ENCODE measurements around the gene PSAPL1. TPM values are rescaled to one million over a fixed set of nuclear protein-coding genes. Genes with fewer than 3 reads are reported as not detected.

The PSAPL1 gene
- polyA plus RNA-seq, 1 experiment: not detected

GRCh38 chr4:7476820-7477219, 42.1 kb upstream of the PSAPL1 start:
- ChIA-PET POLR2A (no interaction called here), CTCF (interaction anchor here (0.6 kb wide), 1 partner anchor 1161 kb away, joined by 4 read pairs; no protein-coding TSS in a partner anchor)
- DNase-seq (ENCODE audit: low read depth): no peak
- H3K36me3 ChIP-seq (ENCODE audit: control insufficient read depth, insufficient read depth, low read length): no peaks in the 10 kb centered on the region
- peaks cover 2% of the 10 kb centered on the region for H3K27me3 ChIP-seq (ENCODE audit: control insufficient read depth, insufficient read depth, low read length)
- H3K4me3 ChIP-seq (ENCODE audit: low read depth, low read length): no peak overlapping the region
- no peak for TF ChIP-seq CTCF (IDR thresholded peaks at IDR 0.05; ENCODE audit: insufficient read depth, low read depth, low read length)

GRCh38 chr4:7475207-7475606, 40.5 kb upstream of the PSAPL1 start:
- no peaks in the 10 kb centered on the region for H3K36me3 ChIP-seq (ENCODE audit: control insufficient read depth, insufficient read depth, low read length)
- no peak for DNase-seq (ENCODE audit: low read depth)
- peaks cover 2% of the 10 kb centered on the region for H3K27me3 ChIP-seq (ENCODE audit: control insufficient read depth, insufficient read depth, low read length)
- POLR2A ChIA-PET: no interaction called here
- TF ChIP-seq CTCF (IDR thresholded peaks at IDR 0.05; ENCODE audit: insufficient read depth, low read depth, low read length): no peak
- H3K4me3 ChIP-seq (ENCODE audit: low read depth, low read length): no peak overlapping the region
- CTCF ChIA-PET: no interaction called here

GRCh38 chr4:7474320-7474719, 39.6 kb upstream of the PSAPL1 start:
- H3K4me3 ChIP-seq (ENCODE audit: low read depth, low read length): no peak overlapping the region
- ChIA-PET POLR2A (no interaction called here), CTCF (interaction anchor here (1.0 kb wide), 1 partner anchor 11 kb away, joined by 3 read pairs; no protein-coding TSS in a partner anchor)
- peaks cover 2% of the 10 kb centered on the region for H3K27me3 ChIP-seq (ENCODE audit: control insufficient read depth, insufficient read depth, low read length)
- no peak for TF ChIP-seq CTCF (IDR thresholded peaks at IDR 0.05; ENCODE audit: insufficient read depth, low read depth, low read length)
- no peaks in the 10 kb centered on the region for H3K36me3 ChIP-seq (ENCODE audit: control insufficient read depth, insufficient read depth, low read length)
- DNase-seq (ENCODE audit: low read depth): no peak

GRCh38 chr4:7473081-7473480, 38.4 kb upstream of the PSAPL1 start:
- DNase-seq (ENCODE audit: low read depth): no peak
- no peak for TF ChIP-seq CTCF (IDR thresholded peaks at IDR 0.05; ENCODE audit: insufficient read depth, low read depth, low read length)
- no peaks in the 10 kb centered on the region for H3K36me3 ChIP-seq (ENCODE audit: control insufficient read depth, insufficient read depth, low read length)
- peaks cover 2% of the 10 kb centered on the region for H3K27me3 ChIP-seq (ENCODE audit: control insufficient read depth, insufficient read depth, low read length)
- ChIA-PET POLR2A (no interaction called here), CTCF (interaction anchor here (1.0 kb wide), 1 partner anchor 9 kb away, joined by 3 read pairs; no protein-coding TSS in a partner anchor)
- H3K4me3 ChIP-seq (ENCODE audit: low read depth, low read length): no peak overlapping the region

GRCh38 chr4:7472442-7473013, 37.8 kb upstream of the PSAPL1 start:
- ChIA-PET CTCF (interaction anchor here (1.1 kb wide), 1 partner anchor 11 kb away, joined by 3 read pairs; no protein-coding TSS in a partner anchor), POLR2A (no interaction called here)
- no peak for TF ChIP-seq CTCF (IDR thresholded peaks at IDR 0.05; ENCODE audit: insufficient read depth, low read depth, low read length)
- DNase-seq (ENCODE audit: low read depth): no peak
- Histone ChIP-seq H3K36me3 (ENCODE audit: control insufficient read depth, insufficient read depth, low read length) (no peaks in the 10 kb centered on the region), H3K4me3 (ENCODE audit: low read depth, low read length) (no peak overlapping the region), H3K27me3 (ENCODE audit: control insufficient read depth, insufficient read depth, low read length) (peaks cover 2% of the 10 kb centered on the region)

Measured in BJ (cell line).